HG03064 (cell line): ENCODE data around the gene DNAL1.

Experiments used
- ATAC-seq: cut with Tn5 transposase; IDR thresholded peaks from one replicate; pipeline ENCODE4 v1.9.1; 2021; ENCODE audit warnings: low read depth; ENCODE audit not compliant: unreplicated experiment

The DNAL1 gene

DNA sequence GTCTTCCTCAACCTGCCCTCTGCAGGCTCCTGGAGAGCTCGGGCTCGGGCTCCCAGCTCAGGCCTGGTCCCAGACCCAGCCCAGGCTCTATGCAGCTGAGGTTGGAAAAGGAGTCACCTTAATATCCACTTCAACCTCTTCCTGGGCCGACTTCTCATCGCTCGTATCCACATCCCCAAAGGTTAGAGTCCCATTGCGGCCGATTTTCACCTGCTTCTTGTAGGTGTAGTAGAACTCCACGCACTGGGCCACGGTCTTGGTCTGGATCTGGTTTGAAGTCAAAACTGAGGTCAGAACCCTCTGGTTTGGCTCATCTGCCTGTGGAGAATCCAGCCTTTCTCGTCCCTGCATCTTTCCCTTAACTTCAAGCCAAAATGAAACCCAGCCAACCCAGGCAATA lies 77.8 kb downstream of the DNAL1 start:
- ATAC-seq, result no peak

DNA sequence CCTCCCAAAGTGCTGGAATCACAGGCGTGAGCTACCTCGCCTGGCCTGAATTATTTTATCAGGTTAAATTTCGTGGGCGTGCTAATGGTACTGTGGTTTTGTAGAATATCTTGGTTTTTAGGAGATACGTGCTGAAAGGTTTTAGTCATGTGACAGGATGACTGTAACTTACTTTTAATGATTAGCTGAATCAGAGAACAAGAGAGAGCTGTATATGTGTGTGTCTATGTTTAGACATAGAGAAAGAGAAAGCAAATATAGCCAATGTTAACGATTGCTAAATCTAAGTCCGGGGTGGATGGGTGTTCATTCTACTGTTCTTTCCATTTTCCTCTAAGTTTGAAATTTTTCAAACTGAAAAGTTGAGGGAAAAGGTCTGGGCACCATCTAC lies 78.6 kb downstream of the DNAL1 start:
- no peak for ATAC-seq

DNA sequence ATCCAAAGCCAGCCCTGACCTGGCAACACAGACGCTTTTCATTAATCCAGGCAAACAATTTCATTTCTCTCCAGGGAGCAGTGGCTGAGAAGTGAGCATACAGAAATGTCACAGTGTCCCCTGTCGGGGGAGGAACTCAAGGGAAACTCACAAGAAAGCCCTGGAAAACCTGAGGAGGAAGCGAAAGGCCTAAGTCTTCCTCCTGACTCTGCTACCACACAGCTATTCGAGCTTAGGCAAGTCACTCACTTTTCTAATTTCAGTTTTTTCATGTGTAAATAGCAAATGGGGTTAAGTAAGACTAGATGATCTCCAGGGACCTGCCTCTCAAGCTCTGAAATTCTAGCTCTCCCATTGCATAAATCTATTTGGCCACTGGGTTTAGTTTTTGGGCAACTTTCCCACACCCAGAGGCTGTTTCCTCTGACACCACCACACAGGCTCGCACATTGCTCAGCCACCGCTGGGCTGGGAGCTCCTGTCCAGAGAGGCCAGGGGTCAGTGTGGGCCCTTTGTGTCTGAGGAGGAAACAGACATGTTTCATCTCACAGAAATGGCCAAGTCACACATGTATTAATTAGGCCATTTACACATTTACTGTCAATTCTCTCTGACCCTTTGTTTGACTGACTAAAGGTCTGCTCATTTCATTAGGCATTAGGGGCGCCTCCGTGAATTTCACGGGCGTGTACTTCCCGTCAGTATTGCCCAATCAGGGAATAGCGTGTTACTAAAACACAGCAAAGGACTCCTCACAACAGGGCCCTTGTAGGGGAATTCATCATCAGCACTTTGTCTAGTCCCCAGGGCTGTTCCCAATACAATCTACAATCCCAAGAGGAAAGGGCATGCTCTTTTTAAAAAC lies 79.2 kb downstream of the DNAL1 start:
- ATAC-seq, result no peak

DNA sequence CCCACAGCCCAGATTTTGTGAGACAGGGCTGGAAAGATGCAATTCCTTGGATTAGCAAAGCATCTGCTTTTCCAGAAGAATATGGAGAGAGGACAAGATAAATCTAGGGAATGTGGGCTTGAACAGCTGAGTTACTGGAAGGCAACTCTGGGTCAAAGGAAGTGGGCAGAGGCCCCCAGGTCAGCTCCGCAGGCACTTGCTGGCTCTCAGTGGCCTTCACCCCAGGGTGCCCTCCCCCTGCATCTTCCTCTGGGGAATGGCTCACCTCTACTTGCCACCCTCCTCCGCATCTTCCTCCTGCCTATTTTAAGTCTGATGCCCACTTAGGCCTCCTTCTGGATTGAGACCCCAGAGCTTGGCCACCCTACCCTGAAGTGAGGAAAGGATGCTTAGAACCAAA lies 79.9 kb downstream of the DNAL1 start:
- ATAC-seq, result no peak

DNA sequence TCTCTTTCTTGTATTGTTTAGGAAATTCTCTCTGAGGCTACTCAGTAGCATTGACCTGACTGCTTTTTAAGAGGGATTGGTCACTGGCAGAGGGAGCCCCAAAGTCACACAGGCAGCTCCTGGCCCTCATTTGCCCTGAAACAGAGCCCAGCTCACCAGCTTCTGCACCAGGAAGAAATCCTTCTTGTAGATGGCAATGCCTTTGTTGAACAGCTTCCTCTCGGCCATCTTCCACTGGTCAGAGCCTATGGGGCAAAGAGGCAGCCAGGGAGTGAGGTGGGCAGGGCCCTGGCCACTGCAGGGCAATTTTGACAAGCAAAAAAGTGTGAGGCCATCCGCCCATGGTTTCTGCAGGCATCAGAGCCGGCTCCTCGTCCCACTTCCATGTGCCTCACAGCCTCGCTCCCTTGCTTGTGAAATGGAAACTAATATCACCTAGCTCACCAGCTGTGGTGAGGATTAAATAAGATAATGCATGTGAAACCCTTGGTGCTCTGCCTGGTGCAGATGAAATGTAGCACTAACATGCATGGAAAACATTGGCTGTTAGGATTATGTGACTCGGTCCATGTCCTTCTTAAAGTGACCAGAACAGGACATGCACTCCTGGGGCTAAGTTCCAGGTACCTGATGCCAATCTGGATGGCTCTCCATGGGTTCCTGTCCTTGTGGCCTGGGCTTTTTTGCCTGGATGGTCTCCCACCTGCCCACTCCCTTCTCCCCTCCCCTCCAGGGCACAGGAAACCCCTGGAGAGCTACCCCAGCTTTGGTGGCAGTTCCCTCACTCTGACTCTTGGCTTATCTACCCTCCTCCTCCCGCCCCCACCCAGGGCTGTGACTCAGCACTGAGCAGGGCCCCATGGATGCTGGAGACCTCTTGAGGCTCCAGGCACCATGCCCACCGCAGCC lies 80.6 kb downstream of the DNAL1 start:
- ATAC-seq, result no peak

DNA sequence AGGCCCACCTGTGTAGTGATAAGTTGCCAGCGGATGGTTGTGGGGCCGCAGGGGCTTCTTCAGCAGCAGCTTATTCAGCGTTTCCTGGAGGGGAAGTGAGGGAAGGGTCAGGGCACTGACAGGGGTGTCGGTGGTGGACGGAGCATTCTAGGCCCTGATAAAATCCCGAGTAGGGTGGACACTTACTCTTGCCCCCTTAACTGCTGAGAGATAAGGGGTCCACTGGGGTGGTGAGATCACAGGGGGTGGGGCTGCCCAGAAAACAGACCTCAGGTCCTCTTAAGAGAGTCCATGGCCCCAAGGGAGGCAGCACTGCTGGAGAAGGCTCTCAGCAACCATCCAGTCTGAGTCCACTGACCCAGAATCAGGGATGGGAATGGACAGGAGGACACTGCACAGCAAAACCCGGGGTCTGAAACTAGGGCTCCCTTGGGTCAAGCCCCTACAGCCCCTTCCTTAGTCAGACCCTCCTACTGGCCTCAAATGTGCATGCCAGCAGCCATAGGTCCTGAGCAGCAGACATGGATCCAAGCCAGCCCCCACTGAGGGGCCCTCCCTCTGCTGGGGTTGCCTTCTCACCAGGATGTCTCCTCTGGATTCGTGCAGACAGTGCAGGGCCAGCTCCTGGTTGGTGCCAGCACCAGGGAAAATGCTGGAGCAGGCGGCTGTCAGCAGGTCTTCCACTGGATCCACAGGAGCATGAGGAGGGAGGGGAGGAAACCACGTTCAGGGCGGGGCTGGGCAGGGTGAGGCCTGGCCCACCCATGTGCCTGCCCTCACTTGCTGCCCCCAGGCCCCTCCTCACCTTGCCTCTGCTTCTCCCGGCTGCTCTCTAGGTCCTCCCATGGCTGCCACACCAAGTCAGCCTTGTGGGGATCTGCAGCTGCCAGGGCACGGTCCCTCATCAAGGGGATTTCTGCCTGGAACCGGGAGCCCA lies 81.5 kb downstream of the DNAL1 start:
- no peak for ATAC-seq

DNA sequence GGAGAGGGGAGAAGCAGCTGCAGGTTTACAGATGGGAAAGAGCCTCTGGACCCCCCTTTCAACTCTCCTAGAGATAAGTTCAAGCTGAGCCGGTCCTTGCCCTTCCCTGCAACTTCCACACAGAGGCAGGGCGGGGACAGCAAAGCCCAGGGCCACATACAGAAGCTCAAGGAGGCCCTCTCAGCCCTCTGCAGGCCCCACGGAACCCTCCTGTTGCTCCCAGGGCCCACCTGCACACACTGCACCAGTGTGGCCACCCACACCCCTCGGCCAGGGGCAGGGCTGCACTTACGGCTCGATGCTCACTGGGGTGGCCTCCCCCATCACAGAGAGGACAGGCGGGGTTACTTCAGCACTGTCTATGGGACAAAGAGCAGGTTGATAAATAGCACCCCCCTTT lies 82.4 kb downstream of the DNAL1 start:
- ATAC-seq, result no peak

DNA sequence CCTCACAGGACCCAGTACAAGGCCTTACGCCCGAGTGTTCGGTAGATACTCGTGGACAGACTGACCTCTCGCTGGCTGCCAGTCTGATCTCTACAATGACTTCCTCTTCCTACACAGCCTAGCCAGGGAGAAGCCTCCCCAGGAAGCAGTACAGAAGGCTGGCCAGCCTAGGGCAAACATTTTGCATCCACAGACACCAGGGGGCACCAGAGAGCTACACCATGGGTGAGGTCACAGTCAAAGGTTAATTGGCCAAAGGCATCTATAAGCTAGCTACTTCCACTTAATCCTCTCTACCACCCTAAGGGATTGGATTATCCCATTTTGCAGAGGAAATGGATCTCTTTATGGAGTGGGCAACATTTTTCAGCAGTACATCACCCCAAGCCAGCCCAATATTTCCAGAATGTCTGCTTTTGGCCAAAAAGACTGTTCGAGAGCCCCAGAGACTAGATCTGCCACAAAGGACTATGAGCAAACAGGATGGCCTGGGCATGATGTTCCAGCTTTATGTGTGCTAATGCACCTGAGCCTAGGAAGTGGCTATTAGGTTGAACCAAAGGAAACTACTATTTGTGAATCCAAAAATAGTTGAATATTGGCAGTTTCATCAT lies 84.0 kb downstream of the DNAL1 start:
- ATAC-seq, result no peak

DNA sequence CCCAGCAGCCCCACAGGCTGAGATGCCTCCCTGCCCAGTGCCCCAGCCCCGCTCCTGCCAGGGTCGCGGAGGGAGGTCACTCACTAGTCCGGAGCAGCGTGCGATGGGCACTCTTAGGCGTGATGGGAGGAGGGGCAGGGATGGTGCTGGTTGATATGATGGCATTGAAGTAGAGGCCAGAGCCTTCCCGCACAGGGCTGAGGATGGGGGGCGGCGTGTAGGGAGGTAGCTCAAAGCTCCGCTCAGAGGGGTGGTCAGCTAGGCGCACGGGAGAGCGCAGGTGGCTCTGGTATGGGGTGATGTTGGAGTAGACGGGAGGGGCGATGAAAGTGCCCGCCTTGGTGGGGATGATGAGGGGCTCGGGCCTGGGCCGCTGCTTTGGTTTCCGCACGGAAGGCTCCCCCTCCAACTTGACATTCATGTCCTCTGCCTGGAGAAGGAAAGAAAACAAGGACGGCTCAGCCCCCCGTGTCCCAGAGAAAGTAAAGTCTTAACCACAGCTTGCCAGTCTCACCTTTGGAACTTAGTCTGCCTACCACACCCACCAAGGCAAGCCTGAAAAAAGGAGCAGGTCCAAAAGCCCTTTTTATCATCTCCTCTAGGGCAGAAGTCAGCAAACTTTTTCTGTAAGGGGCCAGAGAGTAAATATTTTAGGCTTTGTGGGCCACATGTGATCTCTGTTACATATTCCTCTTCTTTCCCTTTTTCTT lies 84.9 kb downstream of the DNAL1 start:
- no peak for ATAC-seq

DNA sequence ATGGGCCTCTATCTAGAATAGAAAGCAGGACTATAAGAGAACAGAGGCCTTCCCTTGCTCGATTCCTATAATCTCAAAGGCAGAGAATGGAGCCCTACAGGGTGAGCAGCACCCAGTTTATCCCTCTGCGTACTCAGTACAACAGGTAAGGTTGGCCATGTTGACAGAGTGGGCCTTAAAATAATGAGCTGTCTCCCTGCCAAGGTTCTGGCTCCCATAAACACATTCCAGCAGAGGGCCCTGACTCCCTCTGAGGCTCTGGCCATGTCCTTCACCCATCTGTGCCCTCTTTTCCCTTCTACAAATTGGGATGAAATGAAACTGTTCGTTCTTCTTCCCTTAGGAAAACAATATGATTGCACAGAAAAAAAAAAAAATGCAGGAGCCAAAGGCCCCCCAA lies 86.3 kb downstream of the DNAL1 start:
- ATAC-seq, result no peak

DNA sequence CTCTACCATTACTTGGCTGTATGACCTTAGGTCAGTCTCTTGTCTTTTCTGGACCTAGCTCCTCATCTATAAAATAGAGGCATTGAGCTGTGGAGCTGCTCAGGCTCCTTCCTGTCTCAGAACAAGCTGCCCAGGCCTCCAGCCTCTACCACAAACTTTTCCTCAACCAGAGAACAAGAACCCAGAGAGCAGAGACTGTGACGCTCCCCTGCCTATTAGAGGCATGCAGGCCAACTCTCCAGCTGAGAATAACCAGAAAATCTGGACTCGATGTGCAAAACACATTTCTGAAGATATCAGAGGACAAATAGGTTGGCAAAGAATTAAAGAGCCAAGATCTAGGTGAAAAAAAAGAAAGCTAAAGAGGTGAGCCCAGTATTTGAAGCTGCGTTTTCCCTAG lies 87.2 kb downstream of the DNAL1 start:
- no peak for ATAC-seq

DNA sequence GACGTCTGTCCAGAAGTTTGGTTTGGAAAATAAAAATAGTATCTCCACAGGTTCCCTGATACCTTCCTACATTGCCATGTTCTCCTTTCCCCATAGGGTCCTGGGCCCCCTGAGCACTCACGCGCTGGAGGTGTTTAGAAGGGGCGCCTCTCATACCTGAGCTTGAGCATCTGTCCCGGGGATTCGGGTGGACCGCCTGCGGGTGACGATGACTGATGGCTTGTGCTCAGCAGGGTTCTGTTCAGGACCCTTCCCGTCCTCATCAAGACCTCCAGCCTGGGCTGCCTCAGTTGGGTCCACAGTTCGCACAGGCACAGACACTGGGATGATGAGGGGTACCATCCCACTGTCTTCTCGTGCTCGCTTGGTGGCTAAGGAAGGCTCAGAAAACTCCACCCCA lies 92.1 kb downstream of the DNAL1 start:
- no peak for ATAC-seq

DNA sequence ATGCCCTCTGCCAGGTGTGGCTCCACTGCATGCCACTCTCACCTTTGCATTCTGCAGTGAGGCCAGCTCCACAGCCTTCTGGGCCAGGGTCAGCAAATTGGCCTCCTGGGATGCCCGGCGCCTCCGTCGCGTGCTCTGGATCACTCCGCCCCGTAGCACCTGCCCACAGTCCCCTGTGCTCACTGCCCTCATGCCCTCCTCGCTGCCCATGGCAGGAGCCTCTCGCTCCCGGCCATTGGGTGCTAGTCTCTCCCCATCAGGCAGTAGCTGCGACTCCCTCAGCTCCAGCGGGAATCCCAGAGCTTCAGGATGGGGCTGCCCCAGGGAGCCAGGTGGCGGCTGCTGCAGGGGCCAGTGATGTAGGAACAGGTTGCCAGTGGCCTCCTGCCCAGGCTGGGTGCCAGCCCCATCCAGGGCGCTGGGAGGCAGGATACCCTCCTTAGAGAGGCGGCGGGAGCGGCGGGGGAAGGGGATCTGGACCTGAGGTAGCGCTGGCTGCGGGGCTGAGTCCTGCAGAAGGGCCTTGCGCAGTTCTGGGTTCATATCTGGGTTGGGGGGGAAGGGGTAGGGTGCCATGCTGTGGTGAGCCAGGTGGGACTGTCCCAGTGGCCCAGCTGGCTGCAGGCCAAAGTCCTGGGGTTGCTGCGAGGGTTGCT lies 93.9 kb downstream of the DNAL1 start:
- ATAC-seq, result no peak

DNA sequence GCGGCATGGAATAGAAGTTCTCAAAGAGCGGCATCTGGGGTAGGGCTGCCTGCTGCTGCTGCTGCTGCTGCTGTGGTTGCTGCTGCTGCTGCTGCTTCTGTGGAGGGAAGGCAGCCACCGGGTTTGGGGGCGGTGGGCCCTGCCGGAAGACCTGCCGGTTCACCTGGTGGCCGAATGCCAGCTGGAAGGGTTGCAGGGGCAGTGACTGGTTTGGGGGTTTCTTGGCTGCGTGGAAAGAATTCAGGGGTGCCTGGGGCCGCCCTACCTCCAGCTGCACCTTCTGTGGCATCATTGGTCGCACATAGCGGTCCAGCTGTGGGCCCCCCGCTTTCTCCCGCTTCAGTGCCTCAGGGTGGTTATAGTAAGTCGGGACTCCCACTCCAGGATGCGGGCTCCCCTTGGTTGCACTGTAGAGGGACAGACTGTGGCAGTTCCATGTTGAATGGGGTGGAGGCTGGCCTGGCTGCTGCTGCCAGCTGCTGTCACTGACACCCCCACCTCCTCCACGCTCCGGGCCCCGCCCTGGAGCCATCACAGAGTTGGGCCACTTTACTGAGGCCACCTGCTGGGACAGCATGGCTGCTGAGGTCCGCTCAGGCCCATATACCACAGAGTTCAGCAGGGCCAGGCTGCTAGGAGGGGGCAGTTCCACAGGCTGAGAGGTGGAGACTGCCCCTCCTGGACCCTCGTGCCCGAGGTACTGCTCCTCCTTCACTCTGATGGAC lies 94.5 kb downstream of the DNAL1 start:
- ATAC-seq, result no peak

DNA sequence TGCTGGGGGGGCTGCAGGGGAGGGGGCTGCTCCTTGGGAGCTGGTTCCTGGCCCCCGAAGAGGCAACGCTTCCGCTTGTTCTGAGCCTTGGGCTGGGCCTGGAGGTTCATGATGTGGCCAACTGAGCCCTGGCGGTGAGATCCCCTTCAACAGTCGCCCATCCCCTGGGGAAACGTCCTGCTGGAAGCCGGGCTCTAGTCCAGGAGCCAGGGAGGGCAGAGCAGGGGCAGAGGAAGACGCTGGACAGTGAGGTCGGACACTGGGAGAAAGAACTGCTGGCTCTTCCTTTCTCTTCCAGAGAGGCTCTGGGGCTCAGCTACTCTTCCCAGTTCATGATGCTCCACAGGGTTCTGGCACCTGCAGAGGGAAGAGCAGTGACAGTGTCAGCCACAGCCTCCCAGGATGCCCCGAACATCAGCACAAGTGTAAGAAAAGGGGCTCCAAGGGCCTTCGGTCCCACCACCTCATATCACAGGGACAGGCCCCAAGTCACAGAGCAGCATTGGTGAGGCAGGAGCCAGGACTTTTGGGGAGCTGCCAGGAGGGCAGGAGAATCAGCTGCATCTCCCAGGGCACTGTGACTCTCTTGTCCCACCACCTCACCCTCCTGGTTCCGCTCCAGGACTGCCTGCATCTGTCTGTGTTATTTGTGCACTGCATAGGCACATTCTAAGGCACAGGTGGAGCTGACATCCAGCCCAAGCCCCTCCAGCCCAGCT lies 95.3 kb downstream of the DNAL1 start:
- ATAC-seq, result no peak

DNA sequence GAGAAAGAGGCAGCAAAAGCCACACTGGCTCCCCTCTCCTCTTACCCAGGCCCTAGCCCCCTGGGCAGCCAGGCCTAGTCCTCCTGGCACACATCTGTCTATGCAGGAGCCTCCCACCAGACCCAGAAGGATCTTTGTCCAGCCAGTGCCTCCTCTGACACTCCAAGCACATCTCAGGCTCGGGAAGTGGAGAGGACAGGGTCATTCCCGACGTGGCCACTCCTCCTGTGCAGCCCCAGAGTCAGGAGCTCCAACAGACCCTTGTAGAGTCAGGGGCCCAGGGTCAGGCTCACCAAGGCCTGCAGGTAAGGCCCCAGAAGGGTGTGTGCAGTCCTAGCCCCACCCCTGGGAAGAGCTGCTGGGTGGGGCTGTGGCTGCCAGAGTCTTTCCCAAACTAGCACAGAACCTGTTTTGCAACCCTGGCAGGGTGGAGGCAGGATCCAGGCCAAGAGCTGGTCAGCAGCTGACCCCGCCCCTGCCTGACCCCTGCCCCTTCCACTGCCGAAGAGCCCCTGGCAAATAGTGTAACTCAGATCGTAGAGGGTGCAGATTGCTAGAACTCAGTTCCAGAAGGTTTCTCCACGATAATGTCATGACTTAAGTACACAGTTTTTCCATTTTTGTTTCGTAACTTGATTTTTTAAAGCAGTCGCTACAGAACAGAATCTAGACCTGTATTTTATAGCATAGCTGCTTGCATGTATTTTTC lies 96.0 kb downstream of the DNAL1 start:
- ATAC-seq, result no peak

DNA sequence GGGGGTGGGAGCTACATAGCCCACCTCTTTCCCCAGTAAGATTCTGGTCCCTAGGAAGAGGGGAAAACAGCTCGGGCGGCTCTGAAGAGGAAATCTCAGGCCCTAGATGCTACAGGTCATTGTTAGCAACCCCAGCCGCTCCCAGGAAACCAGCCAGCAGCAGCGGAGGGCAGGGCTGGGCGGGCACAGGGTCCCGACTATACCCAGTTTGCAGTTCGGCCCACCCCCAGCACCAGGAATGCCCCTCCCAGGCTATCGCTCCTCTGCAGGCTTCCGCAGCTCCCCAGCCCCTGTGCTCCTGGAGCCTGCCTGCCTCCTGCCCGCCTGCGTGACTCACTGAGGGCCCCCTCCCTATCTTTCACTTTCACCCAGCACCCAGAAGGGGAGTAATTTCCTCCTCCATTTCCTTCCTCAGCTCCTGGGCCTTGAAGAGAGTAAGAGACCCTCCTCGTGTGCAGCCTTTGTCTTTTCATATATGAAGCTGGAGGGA lies 96.6 kb downstream of the DNAL1 start:
- ATAC-seq, result no peak
